ENCODE data around the gene ACBD5.
"Not testable (repeated sequence)": the region's sequence is repeated elsewhere in the genome, so short reads cannot be mapped to it uniquely, and the experiment has no call there.

Gene ACBD5, protein sequence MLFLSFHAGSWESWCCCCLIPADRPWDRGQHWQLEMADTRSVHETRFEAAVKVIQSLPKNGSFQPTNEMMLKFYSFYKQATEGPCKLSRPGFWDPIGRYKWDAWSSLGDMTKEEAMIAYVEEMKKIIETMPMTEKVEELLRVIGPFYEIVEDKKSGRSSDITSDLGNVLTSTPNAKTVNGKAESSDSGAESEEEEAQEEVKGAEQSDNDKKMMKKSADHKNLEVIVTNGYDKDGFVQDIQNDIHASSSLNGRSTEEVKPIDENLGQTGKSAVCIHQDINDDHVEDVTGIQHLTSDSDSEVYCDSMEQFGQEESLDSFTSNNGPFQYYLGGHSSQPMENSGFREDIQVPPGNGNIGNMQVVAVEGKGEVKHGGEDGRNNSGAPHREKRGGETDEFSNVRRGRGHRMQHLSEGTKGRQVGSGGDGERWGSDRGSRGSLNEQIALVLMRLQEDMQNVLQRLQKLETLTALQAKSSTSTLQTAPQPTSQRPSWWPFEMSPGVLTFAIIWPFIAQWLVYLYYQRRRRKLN

DNA sequence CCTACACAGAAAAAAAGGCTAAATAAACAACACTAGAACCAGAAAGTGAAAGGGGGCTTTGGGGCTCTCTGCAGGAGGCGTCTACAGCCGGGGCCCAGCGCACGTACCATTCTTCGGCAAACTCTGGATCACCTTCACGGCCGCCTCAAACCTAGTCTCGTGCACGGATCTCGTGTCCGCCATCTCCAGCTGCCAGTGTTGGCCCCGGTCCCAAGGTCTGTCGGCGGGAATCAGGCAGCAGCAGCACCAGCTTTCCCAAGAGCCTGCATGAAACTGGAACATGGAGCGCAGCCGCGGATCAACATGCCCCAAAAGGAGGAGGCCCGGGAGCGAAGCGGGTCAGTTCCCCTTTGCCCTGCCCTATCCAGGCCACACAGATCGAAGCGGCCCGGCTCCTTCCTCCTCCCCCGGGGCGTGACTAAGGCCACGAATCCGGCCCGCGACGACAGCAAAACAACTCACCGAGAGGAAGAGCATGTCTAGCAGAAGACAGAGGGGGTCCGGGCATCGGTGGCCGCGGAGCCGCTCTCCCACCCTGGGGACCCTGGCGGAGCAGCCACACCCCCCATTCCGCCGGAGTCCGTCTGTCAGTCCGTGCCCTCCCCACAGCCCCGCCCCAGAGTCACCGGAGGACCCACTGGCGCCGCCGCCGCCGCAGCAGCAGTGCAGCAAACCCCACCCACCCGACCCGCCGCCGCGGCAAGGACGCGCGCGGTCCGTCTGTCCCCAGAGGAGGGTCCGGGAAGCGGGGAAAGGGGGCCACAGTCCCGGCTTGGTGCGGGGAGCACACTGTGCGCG, at the start of gene ACBD5:
TSS of gene ACBD5 (minus strand) at position 586 of the 798 bp plus-strand sequence. CDS start at position 477, 109 bp downstream.
- peak; percentile 78 for DNase-seq

DNA sequence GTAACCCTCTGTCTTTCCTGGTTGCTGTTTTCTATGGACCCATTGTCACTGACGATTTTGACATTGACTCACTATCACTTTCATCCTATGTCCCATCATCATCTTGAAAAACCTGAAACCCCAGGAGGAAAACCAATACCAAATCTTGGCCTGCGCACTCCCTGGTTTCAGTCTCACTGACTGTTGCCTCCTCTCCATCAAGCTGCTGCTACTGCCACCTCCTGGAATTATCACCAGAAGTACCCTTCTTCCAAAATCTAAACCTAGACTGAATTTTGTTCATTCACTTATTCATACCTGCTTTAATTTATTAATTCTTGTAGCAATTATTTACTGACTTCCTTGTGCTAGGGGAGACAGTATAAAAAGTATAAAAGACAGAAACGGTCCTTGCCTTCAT, 44.5 kb upstream of the ACBD5 start:
- peak; percentile 53 for DNase-seq

DNA sequence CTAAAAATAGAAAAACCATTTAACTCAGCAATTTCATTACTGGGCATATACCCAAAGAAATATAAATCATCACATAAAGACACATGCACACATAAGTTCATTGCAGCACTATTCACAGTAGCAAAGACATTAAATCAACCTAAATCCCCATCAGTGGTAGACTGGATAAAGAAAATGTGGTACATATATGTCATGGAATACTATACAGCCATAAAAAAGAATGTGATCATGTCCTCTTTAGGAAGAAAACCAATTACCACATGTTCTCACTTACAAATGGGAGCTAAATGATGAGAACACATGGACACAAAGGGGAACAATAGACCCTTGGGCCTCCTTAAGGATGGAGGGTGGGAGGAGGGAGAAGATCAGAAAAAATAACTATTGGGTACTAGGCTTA, 36.0 kb upstream of the ACBD5 start:
- DNase-seq = no peak

DNA sequence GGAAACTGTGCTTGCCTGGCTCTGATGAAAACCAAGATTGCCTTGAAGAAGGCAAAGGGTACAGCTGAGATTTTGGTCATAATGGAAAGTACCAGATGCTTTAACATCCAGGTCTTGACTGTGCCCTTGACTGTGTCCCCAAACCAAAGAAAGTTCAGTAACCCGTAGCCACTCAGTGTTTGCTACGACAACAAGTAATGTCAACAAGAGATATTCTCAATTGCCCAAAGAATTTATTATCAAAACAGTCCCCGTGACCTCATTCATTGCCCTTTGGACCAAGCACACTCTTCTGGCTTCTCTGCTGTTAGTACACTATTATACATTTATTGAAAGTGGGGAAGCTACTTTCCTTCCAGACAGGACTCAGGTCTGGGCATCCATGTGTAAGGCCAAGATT, 25.4 kb upstream of the ACBD5 start:
- DNase-seq = not testable (repeated sequence)

DNA sequence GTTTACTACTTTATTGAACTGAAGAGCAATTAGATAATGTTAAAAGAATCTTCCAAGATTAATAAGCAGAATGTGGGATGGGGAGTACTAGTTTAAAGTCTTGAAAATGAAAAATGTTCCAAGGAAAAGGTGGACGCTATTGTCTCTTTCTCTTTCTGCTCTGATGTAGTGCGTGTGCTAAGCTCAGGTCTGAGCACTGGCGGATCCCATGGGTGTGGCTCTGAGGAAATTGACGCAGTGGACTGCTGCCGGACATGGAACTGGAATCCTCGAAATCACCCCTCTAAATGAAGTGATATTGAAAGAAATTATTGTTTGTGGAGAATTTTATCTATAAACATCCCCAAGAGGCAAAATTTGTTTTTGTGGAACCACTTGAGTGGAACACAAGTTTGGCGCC, 22.2 kb upstream of the ACBD5 start:
- not testable (repeated sequence) for DNase-seq

DNA sequence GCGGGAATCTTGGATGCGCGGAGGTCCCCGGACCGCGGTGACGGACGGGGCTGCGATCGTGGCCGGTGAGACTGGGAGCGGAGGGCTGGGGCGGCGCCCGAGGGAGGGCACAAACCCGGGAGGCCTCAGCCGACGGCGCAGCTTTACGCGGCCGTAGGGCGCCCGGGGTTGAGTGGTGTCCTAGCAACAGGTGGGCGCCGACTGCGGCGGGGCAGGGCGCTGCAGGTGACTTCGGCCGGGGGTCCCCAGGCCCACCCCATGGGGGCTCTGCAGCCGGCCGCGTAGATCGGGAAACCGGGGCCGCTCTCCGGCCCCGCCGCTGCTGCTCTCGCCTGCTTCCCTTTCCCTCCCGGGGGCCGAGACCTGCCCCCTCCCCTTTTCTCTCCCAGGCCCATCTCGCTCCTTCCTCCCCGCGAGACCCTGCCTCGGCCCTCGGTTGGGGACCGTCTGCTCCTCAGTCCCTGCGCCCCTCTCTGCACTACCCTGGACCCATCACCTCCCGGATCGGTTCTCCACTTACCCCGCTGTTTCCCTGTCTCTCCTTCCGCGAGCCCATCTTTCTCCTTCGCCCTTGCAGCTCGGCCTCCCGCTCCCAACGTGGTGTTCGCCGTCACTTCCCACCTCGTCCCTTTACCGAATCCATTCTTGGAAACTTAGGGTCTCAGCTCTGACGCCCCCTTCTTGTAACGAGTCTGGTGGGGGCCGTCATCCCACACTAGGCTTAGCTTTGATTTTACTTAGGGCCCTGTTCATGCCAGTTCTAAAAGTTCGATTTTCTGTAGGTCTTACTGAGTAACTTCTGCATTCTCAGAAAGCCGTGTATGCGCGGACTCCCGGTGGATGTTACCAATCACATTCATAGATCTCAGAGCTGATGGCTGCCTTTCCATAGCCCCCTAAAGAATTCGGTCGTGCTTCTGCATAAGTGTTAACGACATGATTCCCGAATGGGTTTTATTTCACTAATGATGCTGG, 18.5 kb upstream of the ACBD5 start:
- peak; percentile 26 for DNase-seq

DNA sequence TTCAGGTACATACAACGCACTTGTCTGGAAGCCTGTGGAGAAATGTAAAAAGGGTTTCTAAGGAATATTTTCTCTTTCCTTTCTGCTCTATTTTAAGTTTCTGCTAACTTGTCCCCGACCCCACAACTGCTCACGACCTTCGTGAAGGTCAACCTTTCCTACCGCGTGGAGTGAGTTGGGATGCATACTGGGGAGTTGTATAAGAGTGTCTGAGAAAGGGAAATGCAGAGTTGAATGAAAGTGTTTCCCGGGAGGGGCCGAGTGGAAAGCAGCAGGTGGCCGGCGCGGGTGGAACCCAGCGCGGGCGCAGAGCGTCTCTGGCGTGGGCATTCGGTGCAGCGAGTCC, 17.9 kb upstream of the ACBD5 start:
- DNase-seq = no peak

DNA sequence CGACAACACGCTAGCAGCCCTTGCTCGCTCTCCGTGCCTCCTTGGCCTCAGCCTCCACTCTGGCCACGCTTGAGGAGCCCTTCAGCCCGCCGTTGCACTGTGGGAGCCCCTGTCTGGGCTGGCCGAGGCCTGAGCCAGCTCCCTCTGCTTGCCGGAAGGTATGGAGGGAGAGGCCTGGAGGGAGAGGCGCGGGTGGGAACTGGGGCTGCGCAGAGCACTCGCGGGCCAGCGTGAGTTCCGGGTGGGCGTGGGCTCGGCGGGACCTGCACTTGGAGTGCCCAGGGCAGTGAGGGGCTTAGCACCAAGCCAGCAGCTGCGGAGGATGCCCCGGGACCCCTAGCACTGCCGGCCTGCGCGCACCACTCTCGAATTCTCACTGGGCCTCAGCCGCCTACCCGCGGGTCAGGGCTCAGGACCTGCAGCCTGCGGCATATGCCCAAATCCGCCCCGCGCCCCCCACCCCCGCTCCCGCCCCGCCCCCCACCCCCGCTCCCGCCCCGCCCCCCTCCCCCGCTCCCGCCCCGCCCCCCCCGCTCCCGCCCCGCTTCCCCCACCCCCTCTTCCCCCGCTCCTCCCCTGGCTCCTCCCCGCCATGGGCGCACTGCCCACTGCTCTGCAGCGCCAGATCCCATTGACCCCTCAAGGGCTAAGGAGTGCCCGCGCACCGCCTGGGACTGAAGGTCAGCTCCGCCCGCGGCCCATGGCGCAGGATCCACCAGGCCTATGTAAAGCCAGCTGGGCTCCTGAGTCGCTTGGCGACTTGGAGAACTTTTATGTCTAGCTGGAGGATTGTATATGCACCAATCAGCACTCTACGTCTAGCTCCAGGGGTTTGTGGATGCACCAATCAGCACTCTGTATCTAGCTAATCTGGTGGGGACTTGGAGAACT, 15.9 kb upstream of the ACBD5 start:
- DNase-seq = no peak

DNA sequence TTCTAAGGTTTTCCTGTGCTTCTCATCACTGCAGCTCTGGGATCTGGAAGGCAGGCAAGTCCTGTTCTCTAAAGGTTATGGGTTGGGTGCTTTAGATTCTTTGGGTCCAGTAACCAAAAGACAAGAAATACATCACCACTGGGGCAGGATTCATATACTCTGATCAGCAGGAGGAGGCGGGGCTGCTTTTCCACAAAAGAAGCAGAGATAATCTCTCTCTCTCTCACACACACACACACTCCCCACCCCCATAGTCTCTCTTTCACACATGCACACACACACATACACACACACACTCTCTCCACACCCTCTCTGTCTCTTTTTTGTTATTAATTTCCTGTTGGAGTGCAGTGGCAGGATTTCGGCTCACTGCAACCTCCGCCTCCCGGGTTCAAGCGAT, 13.0 kb upstream of the ACBD5 start:
- DNase-seq = no peak

DNA sequence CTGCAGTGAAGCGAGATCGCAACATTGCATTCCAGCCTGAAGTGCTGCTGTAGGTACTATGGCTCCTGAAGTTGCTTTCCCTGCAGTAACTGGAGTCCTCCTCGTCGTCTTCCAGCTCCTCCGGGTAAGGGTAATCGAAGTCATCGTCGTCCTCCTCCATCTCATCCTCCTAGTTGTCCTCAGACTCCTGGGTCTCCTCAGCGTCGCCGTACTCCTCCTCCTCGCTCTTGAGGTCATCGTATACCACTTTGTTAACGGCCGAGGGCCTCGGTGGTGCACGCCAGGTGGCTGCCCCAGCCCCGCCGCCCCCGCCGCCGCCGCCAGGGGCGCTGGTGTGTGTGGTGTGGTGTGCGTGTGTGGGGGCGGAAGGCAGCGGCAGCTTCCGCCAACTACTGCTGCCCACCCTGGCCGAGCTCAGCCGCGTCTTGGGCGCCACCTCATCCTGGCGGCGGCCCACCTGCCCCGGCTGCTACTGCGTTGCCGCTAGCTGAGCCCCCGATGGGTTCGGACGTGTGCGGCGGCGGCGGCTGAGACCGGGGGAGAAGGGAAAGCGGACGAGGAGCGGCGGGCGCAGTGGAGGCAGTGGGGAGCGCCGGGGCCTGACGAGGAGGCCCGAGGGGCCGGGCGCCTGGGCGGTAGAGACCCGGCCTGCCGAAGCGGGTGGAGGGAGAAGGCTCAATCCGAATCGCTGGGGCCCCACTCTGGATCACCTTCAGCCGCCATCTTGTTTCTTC, 11.8 kb upstream of the ACBD5 start:
- DNase-seq = peak; percentile 84

DNA sequence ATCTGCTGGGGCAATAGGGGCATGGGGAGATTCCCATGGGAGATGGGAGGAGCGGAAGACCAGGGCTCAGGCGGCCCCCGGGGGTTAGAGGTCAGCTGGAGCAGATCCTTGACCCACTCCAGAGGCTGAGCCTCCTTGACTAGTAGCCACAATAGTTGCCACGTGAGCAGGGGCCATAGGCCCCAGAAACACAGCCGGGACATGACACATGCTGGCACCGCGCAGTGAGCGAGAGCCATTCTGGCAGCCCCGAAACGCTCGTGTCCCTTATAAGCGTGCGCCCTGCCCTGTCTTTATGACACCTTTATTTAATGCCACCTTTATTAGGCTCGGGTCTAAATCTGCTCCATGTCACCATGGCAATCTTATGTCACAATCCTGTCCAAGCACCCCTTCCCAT, 11.0 kb upstream of the ACBD5 start:
- DNase-seq = no peak

DNA sequence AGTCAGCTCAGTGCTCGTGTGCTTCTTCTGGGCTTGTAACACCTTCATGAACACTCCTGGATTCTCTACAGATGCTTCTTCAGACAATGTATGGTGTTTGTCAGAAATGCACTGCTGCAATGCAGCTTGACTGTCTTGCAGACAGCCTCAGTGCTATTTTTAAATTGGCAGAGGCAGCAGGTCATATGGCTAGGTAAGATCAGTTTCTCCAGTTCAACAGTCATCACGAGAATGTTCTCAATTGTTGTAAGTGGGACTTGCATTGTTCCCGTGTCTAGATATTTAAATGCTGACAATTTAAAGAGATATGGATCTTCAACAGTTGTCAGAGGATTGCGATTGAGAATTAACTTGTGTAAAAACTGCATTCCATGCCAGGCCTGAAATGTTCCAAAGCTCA, 7.6 kb upstream of the ACBD5 start:
- DNase-seq = no peak

DNA sequence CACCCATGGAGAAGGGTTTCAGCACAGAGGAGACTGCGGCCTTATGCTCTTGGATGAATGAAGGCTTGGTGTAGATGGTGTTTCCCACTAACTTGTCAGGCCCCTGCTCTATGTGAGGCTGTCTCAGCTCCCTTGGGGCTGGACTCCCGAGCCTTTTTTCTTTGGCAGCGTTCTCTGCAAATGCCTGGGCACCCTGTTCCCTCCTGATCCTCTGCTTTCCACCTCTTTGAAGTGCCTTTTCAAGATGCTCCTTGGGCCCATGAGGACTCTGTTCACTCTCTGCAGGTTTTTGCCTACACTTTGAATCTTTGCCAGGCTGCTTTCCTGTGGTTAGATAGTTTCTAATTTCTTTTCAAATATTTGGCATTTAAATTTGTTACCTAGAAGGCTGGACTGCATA, 6.8 kb upstream of the ACBD5 start:
- no peak for DNase-seq

DNA sequence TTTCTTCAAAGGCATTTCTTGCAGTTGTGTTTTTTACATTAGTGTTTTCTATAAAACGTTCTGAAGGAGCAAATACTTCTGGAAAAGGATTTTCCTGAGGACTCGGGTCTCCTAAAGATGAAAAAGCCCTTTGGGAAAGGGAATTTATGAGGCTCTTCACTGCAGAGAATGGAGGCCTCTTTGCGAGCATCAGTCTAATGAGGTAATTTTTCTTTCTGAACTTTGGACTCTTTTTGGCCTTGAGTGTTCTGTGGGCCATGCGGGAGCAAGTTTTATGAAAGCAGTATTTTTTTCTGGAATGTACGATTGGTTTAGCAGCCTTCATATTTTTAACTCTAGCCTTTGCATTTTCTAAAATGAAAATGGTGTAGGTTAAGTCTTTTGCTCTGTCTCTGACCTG, 6.4 kb upstream of the ACBD5 start:
- DNase-seq = no peak

DNA sequence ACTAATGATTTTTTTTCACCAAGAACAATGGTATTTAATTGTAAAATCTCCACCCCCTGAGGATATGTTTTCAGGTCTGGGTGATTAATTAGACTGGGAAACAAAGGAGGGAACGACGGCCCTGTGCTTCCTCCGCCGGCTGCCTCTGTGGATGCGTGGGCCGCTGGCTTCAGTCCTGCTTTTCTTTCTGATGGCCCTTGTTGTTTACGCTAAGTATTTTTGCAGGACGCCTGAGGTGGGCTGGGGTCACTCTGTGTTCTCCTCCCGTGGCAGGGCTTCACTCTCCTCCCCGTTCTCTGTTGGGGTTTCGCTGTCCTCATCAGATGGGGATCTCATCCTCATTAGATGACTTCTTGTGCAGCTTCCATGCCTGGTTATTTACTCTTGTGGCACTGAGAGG, 5.2 kb upstream of the ACBD5 start:
- DNase-seq = no peak

DNA sequence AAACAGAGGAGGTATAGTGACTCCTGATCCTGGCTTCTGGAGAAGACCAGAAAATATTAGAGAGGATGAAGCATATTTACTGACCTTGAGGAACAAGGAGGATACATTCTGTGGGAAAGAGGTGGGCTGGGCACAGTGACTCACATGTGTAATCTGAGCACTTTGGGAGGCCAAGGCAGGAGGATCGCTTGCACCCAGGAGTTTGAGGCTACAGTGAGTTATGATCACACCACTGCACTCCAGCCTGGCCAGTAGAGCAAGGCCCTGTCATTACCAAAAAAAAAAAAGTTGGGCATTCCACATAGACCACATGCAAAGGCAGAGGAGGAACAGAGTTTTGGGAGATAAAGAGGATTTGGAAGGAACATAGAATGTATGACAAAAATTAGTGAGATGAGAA, 4.4 kb upstream of the ACBD5 start:
- DNase-seq = no peak

DNA sequence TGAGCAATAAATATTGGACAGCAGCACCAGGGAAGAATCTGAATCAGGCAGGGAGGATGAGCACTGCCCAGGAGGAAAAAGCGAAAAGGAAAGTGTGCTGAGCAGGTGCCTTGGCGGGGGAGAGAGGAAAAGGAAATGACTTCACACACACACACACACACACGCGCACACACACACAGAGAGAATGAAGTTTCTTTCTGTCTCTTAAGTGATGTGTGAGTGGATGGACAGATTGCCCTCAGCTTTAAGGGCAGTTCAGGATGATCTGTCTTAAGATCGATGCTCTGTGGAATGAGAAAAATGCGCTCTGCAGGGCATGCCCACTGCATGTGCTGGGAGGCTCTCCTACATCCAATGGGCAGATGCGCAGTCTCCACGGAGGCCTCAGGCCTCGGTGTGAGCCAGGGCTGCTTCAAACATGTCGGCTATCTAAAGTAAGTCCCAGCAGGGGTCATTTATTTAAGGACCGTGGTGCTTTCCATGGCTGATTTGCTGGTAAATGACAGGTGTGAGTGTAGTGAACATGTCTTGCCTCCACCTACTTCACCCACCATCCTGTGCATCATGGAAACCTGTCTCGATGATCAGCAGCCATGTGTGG, 2.5 kb upstream of the ACBD5 start:
- DNase-seq = peak; percentile 77

DNA sequence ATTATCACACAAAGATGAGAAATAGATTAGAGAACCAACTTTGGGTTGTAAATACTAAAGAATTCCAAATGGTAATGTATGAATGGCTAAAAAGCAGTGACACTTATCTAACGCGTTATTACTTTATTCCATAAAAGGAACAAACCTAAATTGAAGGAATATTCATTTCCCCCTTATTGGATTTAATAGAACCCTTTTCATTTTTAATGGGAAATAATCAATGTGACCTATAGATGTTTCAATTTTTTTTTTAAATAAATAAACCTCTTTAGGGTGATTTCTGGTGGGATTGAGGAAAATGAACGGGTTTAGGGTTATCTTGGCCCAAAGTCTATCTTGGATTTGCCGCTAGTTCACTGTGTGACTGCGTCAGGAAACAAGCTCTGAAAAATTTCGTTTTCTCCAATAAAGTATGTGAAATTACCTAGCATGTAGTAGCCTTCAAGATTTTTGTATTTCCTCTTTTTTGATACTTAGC, 1.9 kb upstream of the ACBD5 start:
- no peak for DNase-seq

DNA sequence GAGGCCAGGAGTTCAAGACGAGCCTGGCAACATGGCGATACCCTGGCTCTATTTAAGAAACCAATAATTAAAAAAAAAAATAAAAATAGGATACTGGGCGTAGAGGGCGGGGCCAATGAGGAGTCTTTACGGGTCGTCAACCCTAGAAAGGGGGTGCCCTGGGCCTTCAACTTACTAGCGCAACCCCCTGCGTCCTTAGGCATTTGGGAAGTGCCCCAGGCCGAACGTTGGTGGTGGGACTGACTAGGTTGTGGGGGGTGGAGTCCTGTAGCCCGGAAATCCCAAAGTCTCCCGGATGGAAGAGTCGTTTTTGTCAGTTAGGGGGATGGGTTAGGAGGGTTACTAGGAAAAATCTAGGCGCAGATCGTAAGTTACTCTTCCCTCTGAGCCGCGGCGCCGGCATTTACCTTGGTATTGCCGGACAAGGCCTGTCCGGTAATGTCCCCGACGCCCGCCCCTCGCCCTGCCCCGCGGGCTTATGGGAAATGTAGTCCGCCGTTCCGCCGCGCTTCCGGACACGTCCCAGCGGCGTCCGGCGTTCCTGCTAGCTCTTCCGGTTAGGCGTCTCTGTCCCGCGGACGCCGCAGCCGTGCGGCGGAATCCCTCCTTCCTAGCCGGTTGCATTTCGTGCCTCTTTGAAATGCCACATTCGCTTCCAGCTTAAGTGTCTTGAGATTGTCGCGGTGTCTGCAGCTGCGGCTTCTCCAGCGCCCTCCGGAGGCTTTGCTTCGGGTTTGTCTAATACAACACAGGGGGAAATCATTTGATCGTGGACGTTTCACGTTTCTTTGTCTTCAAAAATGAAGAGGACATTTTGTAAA, 1.3 kb upstream of the ACBD5 start:
- peak; percentile 90 for DNase-seq
